Amygdala (tissue), 56 donors: ENCODE data around the gene HPS1.

Experiments used
- DNase-seq, 56 donors: peaks; one replicate each; lab custom pipeline; 2025; lab: John Stamatoyannopoulos, UW

The HPS1 gene

DNA sequence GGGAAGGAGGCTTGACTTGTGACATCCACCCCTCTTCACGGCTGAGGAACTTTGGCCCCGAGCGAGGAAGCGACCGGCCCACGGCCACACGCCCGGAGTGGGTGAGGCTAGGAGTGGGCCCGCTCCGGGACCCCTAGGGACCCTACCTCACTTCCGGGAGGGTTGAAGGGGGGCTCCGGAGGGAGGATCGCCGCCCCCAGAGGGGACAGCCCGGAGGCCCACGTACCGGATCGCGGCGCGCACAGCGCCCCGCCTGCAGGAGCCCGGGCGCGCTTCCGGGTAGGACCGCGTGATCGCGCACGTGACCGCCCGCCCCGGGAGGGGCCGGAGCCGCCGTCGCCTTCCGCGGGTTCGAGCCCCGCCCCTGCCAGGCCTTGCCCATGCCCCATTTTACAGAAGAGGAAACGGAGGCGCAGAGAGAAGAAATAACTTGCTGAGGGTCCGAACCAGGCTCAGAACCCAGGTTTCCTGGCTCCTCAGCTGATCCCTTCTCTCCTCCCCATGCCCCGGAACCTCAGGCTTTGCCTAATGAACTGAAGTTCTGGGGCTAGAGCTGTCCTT is at the start of gene HPS1:
TSS of gene HPS1 (minus strand) at position 275 of the 561 bp plus-strand sequence. CDS start 3,695 bp downstream, outside the sequence.
- peak in 50 of 56 donors; percentile 11 to 85 (median 59) for DNase-seq

DNA sequence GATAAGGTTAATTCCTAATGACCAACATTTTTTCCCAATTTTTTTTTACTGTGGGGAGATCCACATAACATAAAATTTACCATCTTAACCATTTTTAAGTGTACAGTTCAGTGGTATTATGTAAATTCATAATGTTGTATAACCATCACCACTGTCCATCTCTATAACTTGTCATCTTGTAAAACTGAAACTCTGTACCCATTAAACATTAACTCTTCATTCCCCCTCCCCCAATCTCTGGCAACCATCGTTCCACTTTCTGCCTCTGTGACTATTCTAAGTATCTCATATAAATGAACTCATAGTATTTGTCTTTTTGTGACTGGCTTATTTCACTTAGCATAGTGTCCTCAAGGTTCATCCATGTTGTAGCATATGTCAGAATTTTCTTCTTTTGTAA is 46.0 kb upstream of the HPS1 start:
- no peak for DNase-seq

DNA sequence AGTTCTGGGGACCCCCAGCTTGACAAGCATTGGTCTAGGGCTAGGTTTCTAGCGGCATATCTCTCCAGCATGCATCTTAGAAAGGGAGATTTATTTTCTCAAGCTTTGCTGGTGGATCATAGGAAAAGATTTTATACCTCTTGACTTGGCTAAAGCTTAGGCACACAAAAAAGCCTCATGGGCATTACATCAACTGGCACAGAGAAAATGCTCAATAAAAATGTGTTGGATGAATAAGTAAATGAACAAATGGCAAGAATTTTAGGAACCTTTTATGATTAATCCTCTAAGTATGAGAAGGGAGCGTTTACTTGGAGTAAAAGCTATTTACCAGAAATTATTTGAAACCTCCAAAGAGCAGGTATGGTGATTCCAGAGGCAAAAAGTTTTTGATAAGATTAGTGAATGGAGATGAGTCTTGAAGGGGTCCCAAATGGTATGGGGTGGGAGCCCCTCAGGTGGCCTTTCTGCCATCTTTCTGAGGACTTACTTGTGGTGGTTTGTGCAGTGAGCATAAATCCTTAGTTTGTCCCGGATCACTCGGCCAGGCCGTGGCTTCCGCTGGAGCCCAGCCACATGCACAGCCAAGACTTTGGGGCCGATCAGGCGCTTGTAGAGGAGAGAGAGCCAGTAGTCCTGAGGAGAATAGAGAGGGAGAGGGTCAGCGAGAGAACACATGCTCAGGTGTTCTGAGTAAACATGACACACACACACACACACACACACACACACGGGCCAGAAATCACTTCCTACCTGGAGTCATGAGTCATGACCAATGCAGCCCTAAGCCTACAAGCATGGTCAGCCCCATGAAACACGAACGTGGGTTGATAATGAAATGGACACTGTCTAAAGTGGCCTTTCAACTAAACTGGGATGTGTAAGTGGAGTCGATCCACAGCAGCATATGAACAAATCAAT is 43.1 kb upstream of the HPS1 start:
- no peak for DNase-seq

DNA sequence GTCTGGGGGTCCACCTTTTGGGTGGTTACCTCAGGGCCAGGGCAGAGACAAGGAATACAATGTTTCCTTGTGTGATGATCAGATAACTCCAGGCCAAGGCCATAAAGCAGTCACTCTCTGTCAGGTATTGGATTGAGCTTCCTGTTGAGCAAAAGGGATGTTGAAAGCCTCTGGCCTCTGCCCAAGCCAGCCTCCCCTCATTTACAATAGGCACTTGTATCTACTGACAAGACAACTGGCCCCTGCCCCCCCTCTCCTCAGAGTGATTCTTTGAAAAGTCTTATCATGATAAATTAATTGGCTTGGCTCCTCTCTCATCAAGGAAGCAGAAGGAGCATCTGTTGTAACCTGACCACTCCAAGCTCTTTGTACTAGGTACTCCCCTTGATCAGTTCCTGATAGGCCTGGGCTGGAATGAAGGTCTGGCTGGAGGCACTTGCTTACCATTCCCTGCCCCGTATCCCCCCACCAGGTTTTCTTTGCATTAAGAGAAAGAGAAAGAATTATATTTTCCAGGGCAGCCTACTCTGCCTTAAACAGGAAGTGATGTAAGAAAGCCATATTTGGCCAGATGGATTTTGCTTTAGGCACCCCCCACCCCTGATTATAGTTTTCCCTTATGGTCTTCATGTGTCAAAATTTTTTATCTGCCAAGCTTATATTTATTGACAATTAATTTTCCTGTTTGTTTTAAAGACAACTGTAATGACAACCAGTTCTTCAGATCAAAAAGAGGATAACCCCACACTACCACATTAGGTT is 42.1 kb upstream of the HPS1 start:
- DNase-seq, result no peak

DNA sequence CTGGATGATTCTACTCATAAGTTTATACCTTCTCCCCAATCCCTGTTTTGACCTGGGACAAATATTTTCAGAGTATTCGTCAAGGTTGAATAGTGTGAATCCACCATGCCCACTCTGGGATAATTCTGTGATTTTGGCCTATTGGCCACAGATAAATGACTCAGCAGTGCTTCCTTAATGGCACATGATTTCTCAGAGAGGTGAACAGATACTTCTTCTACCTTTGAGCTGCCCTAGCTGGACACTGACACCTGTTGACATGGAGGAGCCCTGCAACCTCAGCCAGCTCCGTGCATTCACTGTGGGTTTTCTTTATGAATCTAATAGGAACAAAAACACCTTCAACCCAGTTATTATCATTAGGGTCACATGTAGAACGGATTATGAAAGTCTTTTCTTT is 40.9 kb upstream of the HPS1 start:
- DNase-seq, result no peak

DNA sequence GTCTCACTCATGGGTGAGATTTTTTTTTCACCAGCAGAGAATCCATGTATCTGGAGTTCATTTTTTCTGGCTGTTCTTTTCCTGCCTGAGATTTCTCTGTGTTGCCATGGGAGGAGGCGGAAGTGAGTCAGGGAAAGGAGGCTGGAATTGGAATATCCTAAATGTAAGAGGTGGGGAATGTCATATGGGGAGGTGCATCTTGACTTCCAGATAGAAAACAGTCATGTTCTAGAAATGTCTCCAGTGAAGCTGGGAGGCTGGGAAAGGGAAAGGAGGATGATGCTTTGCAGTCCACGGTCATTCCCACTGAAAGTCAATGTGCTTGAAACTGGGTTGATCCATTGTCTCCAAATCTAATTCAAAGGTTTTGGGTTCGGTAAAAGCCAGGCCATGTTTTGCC is 39.7 kb upstream of the HPS1 start:
- DNase-seq, result no peak

DNA sequence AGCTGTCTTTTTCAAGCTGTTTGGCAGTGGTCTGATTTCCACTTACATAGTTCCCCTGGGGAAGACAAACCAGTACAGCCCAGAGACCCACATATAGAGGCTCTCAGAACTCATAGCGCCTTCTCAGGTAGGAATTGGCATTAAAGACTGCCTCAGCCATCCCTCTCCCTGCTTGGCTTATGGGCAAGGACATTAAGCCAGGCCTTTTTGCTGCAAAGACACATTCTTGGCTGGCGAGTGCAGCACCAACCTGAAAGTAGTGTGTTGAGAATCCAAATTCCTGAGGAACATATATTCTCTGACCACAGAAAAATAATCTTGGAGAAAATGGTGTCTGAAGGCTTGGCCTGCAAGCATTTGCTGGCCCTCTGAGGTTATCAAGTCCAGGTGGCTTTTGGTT is 39.2 kb upstream of the HPS1 start:
- DNase-seq, result no peak

DNA sequence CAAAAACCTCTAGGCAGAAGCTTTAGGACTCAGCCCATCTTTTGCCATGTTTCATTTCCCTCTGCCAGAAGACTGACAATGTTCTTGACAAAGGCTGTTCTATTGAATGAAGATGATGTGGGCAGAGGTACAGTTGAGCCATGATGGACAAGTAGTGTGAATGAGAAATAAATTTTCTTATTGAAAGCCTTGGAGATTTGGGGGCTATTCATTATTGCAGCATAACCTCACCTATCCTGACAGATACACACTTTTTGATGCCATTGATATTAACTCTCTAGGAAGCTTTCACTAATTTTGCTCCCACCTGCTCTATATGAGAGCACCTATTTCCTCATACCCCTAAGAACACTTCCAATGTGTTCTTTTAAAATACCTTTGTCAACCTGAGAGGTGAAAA is 36.9 kb upstream of the HPS1 start:
- DNase-seq, result no peak

DNA sequence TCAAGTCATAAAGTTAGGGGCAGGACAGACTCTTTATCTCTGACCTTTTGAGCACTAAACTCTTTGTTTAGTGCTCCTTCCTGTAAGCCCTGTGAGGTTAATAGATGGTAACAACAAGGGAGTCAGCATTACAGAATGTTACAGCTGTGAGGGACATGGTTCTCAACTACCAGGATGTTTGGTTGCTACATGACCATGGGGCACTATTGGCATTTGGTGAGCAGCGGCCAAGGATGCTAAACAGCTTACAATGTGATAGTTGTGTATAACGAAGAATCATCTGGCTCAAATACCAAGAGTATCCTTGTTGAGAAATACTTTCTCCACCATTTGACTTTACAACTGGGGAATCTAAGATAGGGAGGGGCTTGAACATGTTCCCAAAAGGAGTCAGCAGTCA is 35.4 kb upstream of the HPS1 start:
- DNase-seq, result no peak

DNA sequence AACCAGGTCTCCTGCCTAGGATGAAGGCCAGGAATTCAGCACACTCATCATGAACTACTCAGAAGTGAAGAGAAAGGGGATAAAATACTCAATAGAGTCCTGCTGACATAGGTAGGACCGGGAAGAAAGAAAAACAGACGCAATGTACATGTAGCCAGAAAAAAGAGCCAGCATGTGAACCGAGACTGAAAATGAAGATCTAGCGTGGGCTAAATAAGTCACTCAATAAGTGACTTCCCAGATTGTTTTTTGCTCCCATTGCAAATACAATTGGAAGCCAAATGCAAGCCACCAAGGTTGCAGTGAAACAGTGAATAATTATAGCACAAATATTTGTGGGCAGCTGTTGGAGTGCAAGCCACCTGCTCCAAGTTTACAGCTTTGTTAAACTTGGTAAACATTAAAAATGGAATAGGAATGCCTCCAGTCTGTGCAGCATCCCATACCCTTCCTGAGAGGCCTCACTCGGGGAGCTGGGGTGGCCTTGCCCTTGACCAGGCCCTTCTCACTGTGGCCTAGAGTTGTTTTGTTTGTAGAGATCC is 34.7 kb upstream of the HPS1 start:
- no peak for DNase-seq

DNA sequence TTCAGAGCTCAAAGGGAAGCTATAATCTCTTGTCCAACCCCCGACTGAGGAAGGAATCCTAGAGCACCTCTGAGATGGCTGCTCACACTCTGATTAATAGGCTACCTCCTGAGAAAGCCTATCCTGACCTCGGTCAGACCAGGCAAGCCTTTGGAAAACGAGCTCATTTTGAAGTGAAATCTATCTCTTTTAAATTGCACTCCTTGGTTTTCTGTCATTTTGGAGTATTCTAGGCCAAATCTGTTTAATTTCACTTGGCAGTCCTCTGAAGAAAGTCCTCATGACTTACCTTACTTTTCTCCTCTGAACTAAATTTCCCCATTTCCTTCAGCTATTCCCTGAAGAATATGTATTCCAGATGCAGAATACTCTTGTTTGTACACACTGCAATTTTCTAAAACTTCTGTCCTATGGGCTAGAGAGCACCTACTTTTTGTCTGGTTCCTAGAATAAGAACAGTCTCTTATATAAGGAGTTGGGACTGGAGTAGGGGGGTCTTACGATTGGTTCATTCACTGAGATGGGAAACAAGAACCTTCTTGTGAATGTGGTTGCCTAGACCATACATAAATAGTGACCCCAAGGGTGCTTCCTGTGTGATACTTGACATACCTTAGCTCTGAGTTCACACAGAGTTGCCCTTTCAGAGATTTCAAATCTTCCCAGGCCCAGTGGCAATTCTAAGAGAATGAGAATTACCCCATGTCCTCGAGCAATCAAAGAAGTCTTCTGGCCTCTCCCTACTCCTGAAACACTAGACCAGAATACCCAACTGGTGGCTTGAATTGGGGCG is 31.9 kb upstream of the HPS1 start:
- DNase-seq, result no peak

DNA sequence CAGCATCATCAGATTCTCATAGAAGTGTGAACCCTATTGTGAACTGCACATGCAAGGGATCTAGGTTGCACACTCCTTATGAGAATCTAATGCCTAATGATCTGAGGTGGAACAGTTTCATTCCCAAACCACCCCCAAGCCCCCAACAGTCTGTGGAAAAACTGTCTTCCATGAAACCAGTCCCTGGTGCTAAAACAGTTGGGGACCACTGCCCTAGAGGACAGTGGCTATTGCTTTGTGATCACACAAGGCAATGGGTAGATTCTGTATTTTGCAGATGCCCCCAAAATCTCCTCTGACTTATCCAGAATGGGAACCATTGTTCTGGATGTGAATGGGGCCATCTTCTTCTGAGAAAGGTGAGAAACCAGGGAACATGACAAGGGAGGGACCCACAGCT is 31.1 kb upstream of the HPS1 start:
- no peak for DNase-seq

DNA sequence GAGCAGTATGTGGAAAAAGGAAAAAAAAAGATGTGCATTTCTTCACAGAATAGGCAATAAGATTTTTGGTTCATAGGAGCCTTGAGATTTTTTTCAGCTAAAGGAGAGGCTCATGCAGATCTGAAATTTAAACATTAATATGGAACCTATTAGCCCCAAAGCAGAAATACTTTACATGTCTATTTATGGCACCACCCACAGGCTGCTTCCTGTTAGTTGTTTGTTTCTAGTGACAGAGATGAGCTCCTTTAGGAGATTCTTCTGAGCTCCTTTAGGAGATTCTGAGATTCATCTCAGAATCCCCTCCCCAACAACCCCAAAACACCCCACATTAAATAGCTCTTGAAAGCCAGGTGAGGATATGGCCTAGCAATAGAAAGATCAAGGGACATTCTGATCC is 27.9 kb upstream of the HPS1 start:
- DNase-seq, result no peak

DNA sequence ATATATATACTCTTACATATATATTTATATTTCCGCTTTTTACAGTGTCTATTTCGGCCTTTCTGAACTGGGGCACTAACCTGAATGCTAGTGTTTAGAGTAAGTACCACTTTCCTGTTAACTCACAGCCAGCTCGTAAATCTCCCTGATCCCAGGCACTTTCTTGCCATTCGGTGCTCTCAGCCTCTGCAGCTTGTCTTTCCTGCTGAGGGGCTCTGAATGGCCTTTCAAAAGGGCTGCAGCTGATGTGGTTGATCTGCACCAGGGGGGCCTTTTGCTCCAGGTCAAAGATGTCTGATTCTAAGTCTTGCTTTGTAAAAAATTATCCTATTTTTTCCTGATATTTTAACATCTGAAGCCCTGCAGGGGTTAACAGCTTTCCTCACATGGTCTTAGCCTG is 25.5 kb upstream of the HPS1 start:
- no peak for DNase-seq

DNA sequence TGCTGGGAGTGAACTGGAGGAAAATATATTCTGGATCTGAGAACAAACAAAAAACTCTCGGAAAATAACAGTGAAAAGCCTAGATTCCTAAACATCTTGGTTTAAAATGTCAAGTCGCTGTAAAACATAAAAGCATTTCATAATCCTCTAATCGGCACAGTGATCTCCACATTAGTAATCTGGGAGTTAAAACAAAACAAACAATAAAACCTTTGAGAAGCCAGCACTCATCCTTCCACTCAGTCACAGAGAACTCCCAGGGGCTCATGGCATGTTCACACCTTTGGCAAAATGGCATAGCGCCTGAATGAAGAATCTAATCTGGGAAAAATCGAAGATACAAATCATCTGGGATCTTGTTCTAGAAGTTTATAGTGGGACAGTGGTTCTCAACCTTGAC is 24.1 kb upstream of the HPS1 start:
- DNase-seq, result no peak

DNA sequence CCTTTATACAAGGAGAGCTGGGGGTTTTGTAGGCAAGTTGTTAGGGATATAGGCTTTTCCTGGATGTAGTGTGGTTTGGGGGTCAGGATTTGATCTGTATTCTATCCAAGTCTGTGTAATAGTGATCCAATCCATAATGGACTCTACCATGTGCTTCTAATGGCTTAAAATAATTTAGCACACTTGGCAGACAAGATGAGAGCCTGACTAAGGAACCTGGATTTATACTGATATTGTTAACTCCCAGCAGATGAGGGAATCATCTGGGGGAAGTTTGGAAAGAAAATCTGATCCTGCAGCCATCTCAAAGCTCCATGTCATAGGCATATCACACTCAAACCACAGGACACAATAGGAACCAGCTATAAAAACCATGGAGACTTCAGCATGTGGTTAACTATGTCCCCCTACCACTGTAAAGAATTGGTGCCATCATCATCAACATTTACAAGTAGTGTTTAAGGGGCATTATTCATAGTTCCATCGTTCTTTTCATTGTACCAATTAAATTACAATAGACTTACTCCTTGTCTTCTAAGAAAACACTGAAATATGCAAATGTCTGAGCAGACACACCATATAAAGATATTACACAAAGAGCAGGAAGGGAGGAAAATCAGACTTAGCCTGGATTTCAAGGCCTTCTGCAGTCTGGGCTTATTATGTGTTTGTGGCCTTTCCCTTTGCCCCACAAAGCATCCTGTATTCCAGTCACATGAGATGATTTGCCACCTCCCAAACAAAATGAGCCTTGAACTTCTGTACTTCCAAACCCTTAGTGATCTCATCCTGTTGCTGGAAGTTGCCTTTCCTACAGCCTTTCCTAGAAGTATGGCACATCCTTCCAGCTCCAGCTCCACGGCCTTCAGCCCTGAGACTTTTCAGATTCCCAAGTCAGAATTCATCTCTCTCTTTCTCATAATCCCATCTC is 22.5 kb upstream of the HPS1 start:
- DNase-seq, result no peak

DNA sequence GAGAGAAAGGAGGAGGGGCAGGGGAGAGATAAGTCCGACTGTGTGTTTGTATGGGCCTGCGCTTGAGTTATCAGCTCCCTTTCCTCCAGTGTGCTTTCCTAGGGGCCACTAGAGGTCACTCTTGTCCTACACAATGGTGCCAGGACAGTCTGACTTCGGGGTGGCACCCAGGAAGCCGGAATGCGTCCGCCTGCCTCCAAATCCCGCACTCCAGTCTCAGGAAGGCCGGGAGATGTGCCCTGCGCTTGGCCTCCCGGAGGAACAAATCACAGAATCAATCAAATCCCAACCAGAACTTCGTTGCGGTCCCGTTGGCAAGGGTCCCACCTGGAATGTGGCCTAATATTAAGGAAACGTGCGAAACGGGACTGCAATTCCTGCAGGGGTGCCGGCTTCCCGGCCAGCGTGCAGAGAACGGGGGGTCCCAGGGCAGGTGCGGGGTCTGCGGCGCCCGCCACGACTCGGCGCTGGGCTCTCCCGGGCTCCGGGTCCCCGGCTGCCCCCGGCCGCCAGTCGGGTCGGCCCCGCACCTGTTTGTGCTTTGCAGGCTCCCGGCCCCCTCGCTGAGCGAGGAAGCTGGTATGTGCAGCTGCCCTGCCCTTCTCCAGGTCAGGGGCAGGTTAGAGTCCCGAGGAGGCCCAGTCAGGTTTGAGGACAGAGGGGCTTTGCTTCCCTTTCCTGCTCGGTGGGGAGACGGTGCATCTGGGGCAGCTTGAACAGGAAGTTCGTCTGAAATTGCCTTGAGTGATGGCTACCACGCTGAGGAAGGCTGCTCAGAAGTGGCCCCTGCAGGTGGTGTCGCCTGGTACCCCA is 21.0 kb upstream of the HPS1 start:
- peak in 49 of 56 donors; percentile 12 to 87 (median 52) for DNase-seq

DNA sequence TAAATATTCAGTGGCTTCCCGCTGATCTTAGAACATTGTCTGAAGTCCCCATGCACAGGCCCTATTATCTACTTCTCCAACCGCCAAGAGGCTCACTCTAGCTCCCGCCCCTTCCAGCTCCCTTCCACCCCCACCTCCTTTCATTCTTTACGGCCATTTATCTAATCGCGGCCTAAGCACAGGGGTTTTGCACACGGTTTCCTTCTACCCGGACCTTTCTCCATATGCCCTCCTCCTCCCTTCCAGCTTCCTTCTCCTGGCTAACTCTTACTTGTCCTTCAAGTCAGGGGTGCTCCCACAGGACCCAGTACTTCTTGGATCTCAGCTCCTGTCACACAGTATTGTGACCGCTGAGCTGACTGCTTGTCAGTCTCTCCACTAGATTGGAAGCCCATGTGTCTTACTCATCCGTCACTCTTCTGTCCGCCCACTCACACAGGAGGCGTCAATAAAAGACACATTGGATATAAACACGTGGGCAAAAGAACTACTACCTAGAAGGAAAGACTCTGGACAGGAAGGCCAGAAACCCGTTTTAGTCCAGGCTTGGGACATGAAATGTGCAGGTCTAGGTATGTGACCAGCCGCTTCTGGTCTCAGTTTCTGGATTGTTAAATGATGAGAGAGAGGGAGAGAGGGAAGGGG is 20.2 kb upstream of the HPS1 start:
- DNase-seq, result no peak
